ENCODE measurements around the gene TERC.

DNA sequence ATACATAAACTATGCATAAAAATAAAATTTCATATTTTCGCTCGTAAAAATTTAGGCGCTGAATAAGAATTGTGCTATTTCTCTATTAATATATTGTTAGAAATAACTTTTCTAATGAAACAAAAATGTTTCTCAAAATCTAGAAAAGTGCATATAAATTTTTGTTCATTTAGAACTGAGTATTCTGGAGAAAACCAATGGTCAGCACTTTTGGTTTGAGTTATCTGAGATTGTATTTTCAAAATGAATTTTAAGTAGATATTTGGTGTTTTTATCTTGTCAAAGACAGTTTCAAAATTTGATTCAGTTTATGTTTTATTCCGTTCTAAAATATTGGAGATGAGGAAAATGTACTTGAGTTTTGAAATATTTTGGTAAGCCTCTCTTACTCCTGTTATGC lies 22.3 kb upstream of the TERC start:
- TF ChIP-seq EZH2 (IDR thresholded peaks at IDR 0.05; ENCODE audit: borderline replicate concordance, control insufficient read depth, low read depth, low read length), result no peak
- TF ChIP-seq PAX8 (IDR thresholded peaks at IDR 0.05), result no peak
- no peak for TF ChIP-seq CTCF (IDR thresholded peaks at IDR 0.05 in 2 of 3, conservative IDR thresholded peaks at IDR 0.05 in 1 of 3; ENCODE audit: control insufficient read depth in 2 of 3, extremely low read depth in 1 of 3, insufficient read depth in 1 of 3, low read depth in 3 of 3, low read length in 3 of 3)
- TF ChIP-seq SMAD1 (IDR thresholded peaks at IDR 0.05; ENCODE audit: low read depth, partially characterized antibody), result no peak
- TF ChIP-seq POLR2AphosphoS5 (IDR thresholded peaks at IDR 0.05; ENCODE audit: low read length), result no peak
- TF ChIP-seq RCOR1 (conservative IDR thresholded peaks at IDR 0.05; ENCODE audit: low read depth, low read length), result no peak
- TF ChIP-seq, protein P1, sequence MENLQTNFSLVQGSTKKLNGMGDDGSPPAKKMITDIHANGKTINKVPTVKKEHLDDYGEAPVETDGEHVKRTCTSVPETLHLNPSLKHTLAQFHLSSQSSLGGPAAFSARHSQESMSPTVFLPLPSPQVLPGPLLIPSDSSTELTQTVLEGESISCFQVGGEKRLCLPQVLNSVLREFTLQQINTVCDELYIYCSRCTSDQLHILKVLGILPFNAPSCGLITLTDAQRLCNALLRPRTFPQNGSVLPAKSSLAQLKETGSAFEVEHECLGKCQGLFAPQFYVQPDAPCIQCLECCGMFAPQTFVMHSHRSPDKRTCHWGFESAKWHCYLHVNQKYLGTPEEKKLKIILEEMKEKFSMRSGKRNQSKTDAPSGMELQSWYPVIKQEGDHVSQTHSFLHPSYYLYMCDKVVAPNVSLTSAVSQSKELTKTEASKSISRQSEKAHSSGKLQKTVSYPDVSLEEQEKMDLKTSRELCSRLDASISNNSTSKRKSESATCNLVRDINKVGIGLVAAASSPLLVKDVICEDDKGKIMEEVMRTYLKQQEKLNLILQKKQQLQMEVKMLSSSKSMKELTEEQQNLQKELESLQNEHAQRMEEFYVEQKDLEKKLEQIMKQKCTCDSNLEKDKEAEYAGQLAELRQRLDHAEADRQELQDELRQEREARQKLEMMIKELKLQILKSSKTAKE (IDR thresholded peaks at IDR 0.05; ENCODE audit: low read depth, poor library complexity, severe bottlenecking), result no peak
- TF ChIP-seq POLR2A (IDR thresholded peaks at IDR 0.05; ENCODE audit: low read depth, low read length), result no peak
- no peak for TF ChIP-seq EP300 (IDR thresholded peaks at IDR 0.05; ENCODE audit: borderline replicate concordance in 1 of 2, control insufficient read depth in 1 of 2, low read depth in 2 of 2, low read length in 2 of 2)
- no peak for TF ChIP-seq FOXK2 (IDR thresholded peaks at IDR 0.05)
- TF ChIP-seq SIN3A (IDR thresholded peaks at IDR 0.05; ENCODE audit: low read depth, low read length), result no peak
- TF ChIP-seq, protein P2, sequence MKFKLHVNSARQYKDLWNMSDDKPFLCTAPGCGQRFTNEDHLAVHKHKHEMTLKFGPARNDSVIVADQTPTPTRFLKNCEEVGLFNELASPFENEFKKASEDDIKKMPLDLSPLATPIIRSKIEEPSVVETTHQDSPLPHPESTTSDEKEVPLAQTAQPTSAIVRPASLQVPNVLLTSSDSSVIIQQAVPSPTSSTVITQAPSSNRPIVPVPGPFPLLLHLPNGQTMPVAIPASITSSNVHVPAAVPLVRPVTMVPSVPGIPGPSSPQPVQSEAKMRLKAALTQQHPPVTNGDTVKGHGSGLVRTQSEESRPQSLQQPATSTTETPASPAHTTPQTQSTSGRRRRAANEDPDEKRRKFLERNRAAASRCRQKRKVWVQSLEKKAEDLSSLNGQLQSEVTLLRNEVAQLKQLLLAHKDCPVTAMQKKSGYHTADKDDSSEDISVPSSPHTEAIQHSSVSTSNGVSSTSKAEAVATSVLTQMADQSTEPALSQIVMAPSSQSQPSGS (IDR thresholded peaks at IDR 0.05; ENCODE audit: low read length), result no peak

Data from GM12878 (cell line).